MCF 10A (cell line): ENCODE measurements around the gene ADARB2. TPM values are rescaled to one million over a fixed set of nuclear protein-coding genes. Genes with fewer than 3 reads are reported as not detected.
A peak's percentile ranks its signal among the peaks of the same experiment; 100 is the strongest.

ENCODE experiments used
- BruUV-seq: library from RNA; stranded (reverse); fragments of 400-500 nt; replicated peaks from 2 replicates; lab custom pipeline; 2021; lab: Mats Ljungman, UMichigan
- CTCF ChIA-PET: fragments of 300-600 bp; sonication (Branson Sonifier 250); formaldehyde crosslinking; extraction: SDS; loops from one replicate; lab custom pipeline; 2021; ENCODE audit warnings: antibody characterized with exemption, inconsistent platforms; lab: Yijun Ruan, JAX
- POLR2A ChIA-PET: fragments of 300-600, 350-650 bp; sonication (Branson Sonifier 250); formaldehyde crosslinking; extraction: SDS; loops from one replicate; lab custom pipeline; 2020; ENCODE audit warnings: antibody characterized with exemption, inconsistent platforms; lab: Yijun Ruan, JAX
- DNase-seq: peaks from one replicate; pipeline ENCODE4 v3.0.0-alpha.2; 2018; ENCODE audit not compliant: unreplicated experiment
- H3K27ac Mint-ChIP-seq: one replicate; pipeline ENCODE4 v1.8.0; 2022; ENCODE audit warnings: mild to moderate bottlenecking, low read depth, mixed read lengths; ENCODE audit not compliant: unreplicated experiment
- H3K27me3 Mint-ChIP-seq: one replicate; pipeline ENCODE4 v1.8.0; 2022; ENCODE audit warnings: mixed read lengths; ENCODE audit not compliant: insufficient read depth, unreplicated experiment
- H3K36me3 Mint-ChIP-seq: one replicate; pipeline ENCODE4 v1.8.0; 2022; ENCODE audit warnings: mild to moderate bottlenecking, moderate library complexity, mixed read lengths; ENCODE audit not compliant: insufficient read depth, unreplicated experiment
- H3K4me1 Mint-ChIP-seq: one replicate; pipeline ENCODE4 v1.8.0; 2022; ENCODE audit warnings: mixed read lengths; ENCODE audit not compliant: insufficient read depth, unreplicated experiment
- H3K4me3 Mint-ChIP-seq: one replicate; pipeline ENCODE4 v1.8.0; 2022; ENCODE audit warnings: mild to moderate bottlenecking, moderate library complexity, mixed read lengths; ENCODE audit not compliant: unreplicated experiment
- H3K9me3 Mint-ChIP-seq: one replicate; pipeline ENCODE4 v1.8.0; 2022; ENCODE audit warnings: mixed read lengths; ENCODE audit not compliant: unreplicated experiment
- CTCF ChIP-seq: fragments of 200-600 bp; IDR thresholded peaks from one replicate; pipeline ENCODE4 v1.8.0; 2022; ENCODE audit warnings: antibody characterized with exemption, mild to moderate bottlenecking; ENCODE audit not compliant: unreplicated experiment
- intact Hi-C: fragments of 100-400 bp; cut with micrococcal nuclease; formaldehyde crosslinking; loops from 2 replicates; pipeline ENCODE4 v1.14.1; 2022
- total RNA-seq: library from RNA; stranded (reverse); gene quantifications from 2 replicates; pipeline ENCODE4 v1.2.3, GENCODE V29; 2022

Gene ADARB2
- total RNA-seq, 1 experiment from 2014 or later = 0.96 TPM

- DNase-seq = peak; percentile 48
- Mint-ChIP-seq H3K27me3 (peaks cover 33% of the 10 kb centered on the region), H3K27ac (no peak overlapping the region), H3K9me3 (peaks cover 16% of the 10 kb centered on the region), H3K4me3 (no peak overlapping the region), H3K36me3 (no peaks in the 10 kb centered on the region), H3K4me1 (no peaks in the 10 kb centered on the region)
- intact Hi-C loops = no loop called here
- BruUV-seq = no TSS peak
- ChIA-PET POLR2A (no interaction called here), CTCF (no interaction called here)
- TF ChIP-seq CTCF = no peak
Measured at GRCh38 chr10:1255118-1255517, 482.2 kb downstream of the ADARB2 start.

- ChIA-PET POLR2A (no interaction called here), CTCF (no interaction called here)
- no peak for TF ChIP-seq CTCF
- intact Hi-C loops = no loop called here
- H3K9me3 Mint-ChIP-seq = peaks cover 16% of the 10 kb centered on the region
- no TSS peak for BruUV-seq
- no peak overlapping the region for H3K27ac Mint-ChIP-seq
- no peak overlapping the region for H3K4me3 Mint-ChIP-seq
- peaks cover 30% of the 10 kb centered on the region for H3K27me3 Mint-ChIP-seq
- H3K4me1 Mint-ChIP-seq = no peaks in the 10 kb centered on the region
- no peak for DNase-seq
- H3K36me3 Mint-ChIP-seq = no peaks in the 10 kb centered on the region
Measured at GRCh38 chr10:1253523-1254353, 483.6 kb downstream of the ADARB2 start.

DNA sequence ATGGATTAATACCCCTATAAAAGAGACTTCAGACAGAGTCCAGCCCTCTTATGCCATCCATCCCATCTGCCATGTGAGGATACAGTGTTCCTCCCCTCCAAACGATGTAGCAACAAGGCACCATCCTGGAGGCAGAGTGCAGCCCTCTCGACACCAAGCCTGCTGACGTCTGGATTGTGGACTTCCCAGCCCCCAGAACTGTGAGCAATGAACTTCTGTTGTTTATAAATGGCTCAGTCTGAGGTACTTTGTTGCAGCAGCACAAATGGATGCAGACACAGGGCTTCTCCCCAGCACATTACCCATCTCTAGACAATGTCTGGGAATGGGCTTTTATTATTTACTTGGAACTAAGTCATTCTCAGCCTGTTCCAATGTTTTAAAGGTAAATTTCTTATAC lies 485.6 kb downstream of the ADARB2 start:
- BruUV-seq = no TSS peak

More for the DNA sequence above, 485.6 kb downstream of the ADARB2 start:
- no peaks in the 10 kb centered on the region for H3K36me3 Mint-ChIP-seq
- H3K4me3 Mint-ChIP-seq = no peak overlapping the region
- ChIA-PET CTCF (no interaction called here), POLR2A (interaction anchor here (0.6 kb wide), 1 partner anchor 50 kb away, joined by 3 read pairs; no protein-coding TSS in a partner anchor)
- TF ChIP-seq CTCF = no peak
- H3K4me1 Mint-ChIP-seq = no peaks in the 10 kb centered on the region
- no peak for DNase-seq
- peaks cover 9% of the 10 kb centered on the region for H3K9me3 Mint-ChIP-seq
- H3K27me3 Mint-ChIP-seq = peaks cover 29% of the 10 kb centered on the region
- intact Hi-C loops = no loop called here
- H3K27ac Mint-ChIP-seq = no peak overlapping the region
